GM12891 (cell line): ENCODE measurements around the gene POLN.

ENCODE experiments used
- POLR2A ChIP-seq: IDR thresholded peaks from 2 replicates; pipeline ENCODE4 v1.6.1; 2011; ENCODE audit warnings: low read depth, low read length, control low read depth
- POLR2AphosphoS5 ChIP-seq: IDR thresholded peaks from 2 replicates; pipeline ENCODE4 v1.6.1; 2011; ENCODE audit warnings: low read depth, low read length, control low read depth
- POU2F2 ChIP-seq: IDR thresholded peaks from 2 replicates; pipeline ENCODE4 v1.6.1; 2011; ENCODE audit warnings: low read depth, mild to moderate bottlenecking, control low read depth, low read length, moderate library complexity
- SPI1 ChIP-seq: IDR thresholded peaks from 2 replicates; pipeline ENCODE4 v1.6.1; 2011; ENCODE audit warnings: low read depth, low read length, control low read depth
- TAF1 ChIP-seq: IDR thresholded peaks from 2 replicates; pipeline ENCODE4 v1.6.1; 2011; ENCODE audit warnings: low read depth, low read length, control low read depth

DNA sequence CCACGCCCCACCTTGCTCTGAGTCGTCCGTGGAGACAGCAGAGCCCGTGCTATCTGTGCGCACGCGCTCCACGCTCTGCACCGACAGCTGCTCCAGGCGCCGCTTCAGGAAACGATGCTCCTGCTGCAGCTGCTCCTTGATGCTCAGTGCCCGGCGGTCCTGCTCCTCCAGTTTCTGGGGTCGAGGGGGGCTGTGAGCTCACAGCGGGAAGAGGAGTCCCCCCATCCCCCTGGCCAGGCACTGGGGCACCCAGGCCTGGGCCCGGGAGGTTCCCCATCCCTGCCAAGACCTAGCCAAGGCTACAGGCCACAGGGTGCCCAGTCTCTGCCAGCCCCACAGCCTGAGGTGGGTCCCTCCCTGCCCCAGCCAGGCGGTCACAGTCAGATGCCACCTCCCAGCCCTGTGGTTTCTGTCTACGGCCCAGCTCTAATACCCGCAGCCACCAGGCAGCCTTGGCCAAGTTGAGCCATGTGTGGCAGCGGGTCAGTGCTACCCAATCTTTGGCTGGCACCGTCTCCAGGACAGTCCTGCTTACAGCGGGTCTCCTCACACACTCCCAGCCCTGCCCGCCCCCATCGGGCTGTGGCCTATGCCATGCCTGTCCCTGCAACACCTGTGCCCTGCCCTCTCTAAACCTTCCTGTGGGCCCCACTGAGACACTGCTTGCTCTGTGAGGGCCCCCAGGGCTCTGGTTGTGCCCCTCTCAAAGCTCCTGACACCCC, 9.3 kb upstream of the POLN start:
- no peak for TF ChIP-seq SPI1
- no peak for TF ChIP-seq POLR2A
- TF ChIP-seq POLR2AphosphoS5 = no peak
- TF ChIP-seq TAF1 = no peak
- TF ChIP-seq POU2F2 = no peak
